HEK293 (cell line): Measurements from ENCODE around the gene TMEM184C.

Source experiments
- CTCF ChIA-PET: fragments of 350-600 bp; formaldehyde crosslinking; extraction: SDS; loops from one replicate; lab custom pipeline; 2021; ENCODE audit warnings: antibody characterized with exemption; lab: Yijun Ruan, JAX
- POLR2A ChIA-PET: fragments of 300-600 bp; formaldehyde crosslinking; extraction: SDS; loops from one replicate; lab custom pipeline; 2020; ENCODE audit warnings: antibody characterized with exemption, inconsistent platforms; lab: Yijun Ruan, JAX
- H3K27ac ChIP-seq: fragments of 200-500 bp; sonication (Bioruptor generic); 2 replicates; pipeline ENCODE4 v1.5.1; 2014; ENCODE audit warnings: low read depth, low read length, control low read depth, inconsistent platforms; ENCODE audit errors: extremely low read depth
- H3K36me3 ChIP-seq, 2 experiments: fragments of 200-500 bp in 1 of 2; sonication (Bioruptor generic) in 1 of 2; 1 replicate in 1 of 2; 2 replicates in 1 of 2; pipeline ENCODE4 v1.5.1; 2014 to 2017; ENCODE audit warnings: inconsistent platforms in 2 of 2, low read length in 2 of 2; ENCODE audit not compliant: control insufficient read depth in 2 of 2, insufficient read depth in 1 of 2
- H3K4me1 ChIP-seq: fragments of 200-500 bp; sonication (Bioruptor generic); 2 replicates; pipeline ENCODE4 v1.5.1; 2014; ENCODE audit warnings: mild to moderate bottlenecking, low read length, inconsistent platforms; ENCODE audit not compliant: control insufficient read depth, insufficient read depth
- H3K4me3 ChIP-seq: 2 replicates; pipeline ENCODE4 v1.5.1; 2011; ENCODE audit warnings: low read depth, mild to moderate bottlenecking, control low read depth, low read length, moderate library complexity
- H3K9me3 ChIP-seq: fragments of 200-500 bp; sonication (Bioruptor generic); 2 replicates; pipeline ENCODE4 v1.5.1; 2014; ENCODE audit warnings: low read depth, low read length, inconsistent platforms; ENCODE audit not compliant: control insufficient read depth, insufficient read depth
- HOXA7 ChIP-seq: sonication (generic); formaldehyde crosslinking; IDR thresholded peaks from 2 replicates; pipeline ENCODE4 v1.8.1; 2022; ENCODE audit warnings: missing genetic modification reagents, borderline replicate concordance
- HOXD13 ChIP-seq: sonication (generic); formaldehyde crosslinking; IDR thresholded peaks from 2 replicates; pipeline ENCODE4 v1.8.0; 2022; ENCODE audit warnings: missing genetic modification reagents, borderline replicate concordance
- KLF9 ChIP-seq: fragments of 450-650 bp; formaldehyde crosslinking; IDR thresholded peaks from 2 replicates; pipeline ENCODE4 v1.5.1; 2016; ENCODE audit warnings: missing biosample characterization, missing genetic modification characterization, low read depth
- ZFP69B ChIP-seq: fragments of 450-650 bp; formaldehyde crosslinking; IDR thresholded peaks from 2 replicates; pipeline ENCODE4 v1.5.1; 2016; ENCODE audit warnings: missing biosample characterization, missing genetic modification characterization
- ZNF140 ChIP-seq: fragments of 450-650 bp; formaldehyde crosslinking; IDR thresholded peaks from 2 replicates; pipeline ENCODE4 v1.5.1; 2016; ENCODE audit warnings: missing biosample characterization, missing genetic modification characterization
- ZNF157 ChIP-seq: fragments of 450-650 bp; formaldehyde crosslinking; IDR thresholded peaks from 2 replicates; pipeline ENCODE4 v1.5.1; 2016; ENCODE audit warnings: missing biosample characterization, missing genetic modification characterization
- ZNF174 ChIP-seq: fragments of 450-650 bp; formaldehyde crosslinking; IDR thresholded peaks from 2 replicates; pipeline ENCODE4 v1.5.0; 2017; ENCODE audit warnings: missing biosample characterization, mild to moderate bottlenecking, missing genetic modification characterization
- ZNF239 ChIP-seq: fragments of 450-650 bp; formaldehyde crosslinking; IDR thresholded peaks from 2 replicates; pipeline ENCODE4 v1.5.1; 2016; ENCODE audit warnings: missing biosample characterization, missing genetic modification characterization
- ZNF274 ChIP-seq, 2 experiments: fragments of 200-500 bp in 1 of 2; fragments of 450-650 bp in 1 of 2; sonication (Bioruptor generic) in 1 of 2; formaldehyde crosslinking in 1 of 2; IDR thresholded peaks; 2 replicates each; pipeline versions ENCODE4 v1.5.1 to v1.6.1; 2014 to 2016; ENCODE audit warnings: borderline replicate concordance in 1 of 2, inconsistent platforms in 1 of 2, low read length in 1 of 2, missing biosample characterization in 1 of 2, missing genetic modification characterization in 1 of 2
- ZNF292 ChIP-seq: fragments of 450-650 bp; formaldehyde crosslinking; IDR thresholded peaks from 2 replicates; pipeline ENCODE4 v1.5.1; 2016; ENCODE audit warnings: low read depth, missing biosample characterization, missing genetic modification characterization, borderline replicate concordance
- ZNF302 ChIP-seq: fragments of 450-650 bp; formaldehyde crosslinking; IDR thresholded peaks from 2 replicates; pipeline ENCODE4 v1.5.1; 2016; ENCODE audit warnings: missing biosample characterization, missing genetic modification characterization, low read depth
- ZNF37A ChIP-seq: fragments of 450-650 bp; IDR thresholded peaks from 2 replicates; pipeline ENCODE4 v1.5.1; 2018; ENCODE audit warnings: missing biosample characterization, missing genetic modification characterization
- ZNF404 ChIP-seq: fragments of 450-650 bp; formaldehyde crosslinking; IDR thresholded peaks from 2 replicates; pipeline ENCODE4 v1.5.1; 2017; ENCODE audit warnings: missing biosample characterization, missing genetic modification characterization
- ZNF416 ChIP-seq: fragments of 450-650 bp; formaldehyde crosslinking; IDR thresholded peaks from 2 replicates; pipeline ENCODE4 v1.5.1; 2016; ENCODE audit warnings: missing biosample characterization, missing genetic modification characterization
- ZNF426 ChIP-seq: fragments of 450-650 bp; formaldehyde crosslinking; IDR thresholded peaks from 2 replicates; pipeline ENCODE4 v1.5.1; 2017; ENCODE audit warnings: missing biosample characterization, missing genetic modification characterization, mild to moderate bottlenecking, inconsistent platforms, moderate library complexity
- ZNF548 ChIP-seq: fragments of 450-650 bp; formaldehyde crosslinking; IDR thresholded peaks from 2 replicates; pipeline ENCODE4 v1.5.1; 2016; ENCODE audit warnings: missing biosample characterization, missing genetic modification characterization
- ZNF561 ChIP-seq: fragments of 450-650 bp; IDR thresholded peaks from 2 replicates; pipeline ENCODE4 v1.5.1; 2018; ENCODE audit warnings: missing biosample characterization, missing genetic modification characterization, borderline replicate concordance
- ZNF621 ChIP-seq: fragments of 450-650 bp; formaldehyde crosslinking; IDR thresholded peaks from 2 replicates; pipeline ENCODE4 v1.5.1; 2017; ENCODE audit warnings: missing biosample characterization, missing genetic modification characterization
- ZNF660 ChIP-seq: fragments of 450-650 bp; IDR thresholded peaks from 2 replicates; pipeline ENCODE4 v1.5.1; 2018; ENCODE audit warnings: missing biosample characterization, mild to moderate bottlenecking, missing genetic modification characterization
- ZNF707 ChIP-seq: fragments of 450-650 bp; formaldehyde crosslinking; IDR thresholded peaks from 2 replicates; pipeline ENCODE4 v1.5.1; 2016; ENCODE audit warnings: missing biosample characterization, missing genetic modification characterization
- ZNF776 ChIP-seq: fragments of 450-650 bp; formaldehyde crosslinking; IDR thresholded peaks from 2 replicates; pipeline ENCODE4 v1.5.0; 2017; ENCODE audit warnings: missing biosample characterization, missing genetic modification characterization, borderline replicate concordance
- TF ChIP-seq, protein P1 (sequence below): fragments of 450-650 bp; IDR thresholded peaks from 2 replicates; pipeline ENCODE4 v1.5.1; 2018; ENCODE audit warnings: missing biosample characterization, mild to moderate bottlenecking, missing genetic modification characterization
- TF ChIP-seq, protein P2 (sequence below): fragments of 450-650 bp; formaldehyde crosslinking; IDR thresholded peaks from 2 replicates; pipeline ENCODE4 v1.5.1; 2016; ENCODE audit warnings: missing biosample characterization, missing genetic modification characterization
- TF ChIP-seq, protein P3 (sequence below): fragments of 450-650 bp; formaldehyde crosslinking; IDR thresholded peaks from 2 replicates; pipeline ENCODE4 v1.5.1; 2016; ENCODE audit warnings: missing biosample characterization, missing genetic modification characterization
- TF ChIP-seq, protein P4 (sequence below): fragments of 450-650 bp; formaldehyde crosslinking; IDR thresholded peaks from 2 replicates; pipeline ENCODE4 v1.5.1; 2016; ENCODE audit warnings: missing biosample characterization, missing genetic modification characterization, borderline replicate concordance
- TF ChIP-seq, protein P5 (sequence below): fragments of 450-650 bp; formaldehyde crosslinking; IDR thresholded peaks from 2 replicates; pipeline ENCODE4 v1.5.1; 2016; ENCODE audit warnings: missing biosample characterization, missing genetic modification characterization

TMEM184C gene

DNA sequence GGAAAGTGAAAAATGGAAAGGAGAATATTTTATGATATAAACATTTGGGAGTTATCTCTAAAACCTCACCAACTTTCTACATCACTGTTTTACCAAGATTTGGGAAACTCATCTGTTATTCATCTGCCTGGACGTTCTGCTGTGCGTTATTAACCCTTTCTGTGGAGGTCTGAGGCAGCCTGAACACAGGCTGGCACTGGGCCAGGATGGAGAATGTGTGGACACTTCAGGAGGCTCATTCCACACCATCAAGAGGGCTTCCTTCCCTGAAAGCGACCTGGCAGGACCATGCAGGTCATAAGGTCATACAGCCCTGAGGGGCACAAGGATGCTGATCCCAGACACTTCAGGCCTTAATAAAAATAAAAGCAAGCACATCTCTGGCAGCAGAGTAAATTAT, 31.2 kb upstream of the TMEM184C start:
- POLR2A ChIA-PET: no interaction called here
- no peak for TF ChIP-seq ZNF621 (tag by site-specific recombination)
- no peak for TF ChIP-seq ZNF660 (tag by site-specific recombination)
- no peak for TF ChIP-seq ZNF776
- TF ChIP-seq, protein P1, sequence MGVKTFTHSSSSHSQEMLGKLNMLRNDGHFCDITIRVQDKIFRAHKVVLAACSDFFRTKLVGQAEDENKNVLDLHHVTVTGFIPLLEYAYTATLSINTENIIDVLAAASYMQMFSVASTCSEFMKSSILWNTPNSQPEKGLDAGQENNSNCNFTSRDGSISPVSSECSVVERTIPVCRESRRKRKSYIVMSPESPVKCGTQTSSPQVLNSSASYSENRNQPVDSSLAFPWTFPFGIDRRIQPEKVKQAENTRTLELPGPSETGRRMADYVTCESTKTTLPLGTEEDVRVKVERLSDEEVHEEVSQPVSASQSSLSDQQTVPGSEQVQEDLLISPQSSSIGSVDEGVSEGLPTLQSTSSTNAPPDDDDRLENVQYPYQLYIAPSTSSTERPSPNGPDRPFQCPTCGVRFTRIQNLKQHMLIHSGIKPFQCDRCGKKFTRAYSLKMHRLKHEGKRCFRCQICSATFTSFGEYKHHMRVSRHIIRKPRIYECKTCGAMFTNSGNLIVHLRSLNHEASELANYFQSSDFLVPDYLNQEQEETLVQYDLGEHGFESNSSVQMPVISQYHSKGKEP (tag by site-specific recombination): no peak
- no peak for TF ChIP-seq ZNF239 (tag by site-specific recombination)
- no peak for TF ChIP-seq ZNF561 (tag by site-specific recombination)
- TF ChIP-seq, protein P2, sequence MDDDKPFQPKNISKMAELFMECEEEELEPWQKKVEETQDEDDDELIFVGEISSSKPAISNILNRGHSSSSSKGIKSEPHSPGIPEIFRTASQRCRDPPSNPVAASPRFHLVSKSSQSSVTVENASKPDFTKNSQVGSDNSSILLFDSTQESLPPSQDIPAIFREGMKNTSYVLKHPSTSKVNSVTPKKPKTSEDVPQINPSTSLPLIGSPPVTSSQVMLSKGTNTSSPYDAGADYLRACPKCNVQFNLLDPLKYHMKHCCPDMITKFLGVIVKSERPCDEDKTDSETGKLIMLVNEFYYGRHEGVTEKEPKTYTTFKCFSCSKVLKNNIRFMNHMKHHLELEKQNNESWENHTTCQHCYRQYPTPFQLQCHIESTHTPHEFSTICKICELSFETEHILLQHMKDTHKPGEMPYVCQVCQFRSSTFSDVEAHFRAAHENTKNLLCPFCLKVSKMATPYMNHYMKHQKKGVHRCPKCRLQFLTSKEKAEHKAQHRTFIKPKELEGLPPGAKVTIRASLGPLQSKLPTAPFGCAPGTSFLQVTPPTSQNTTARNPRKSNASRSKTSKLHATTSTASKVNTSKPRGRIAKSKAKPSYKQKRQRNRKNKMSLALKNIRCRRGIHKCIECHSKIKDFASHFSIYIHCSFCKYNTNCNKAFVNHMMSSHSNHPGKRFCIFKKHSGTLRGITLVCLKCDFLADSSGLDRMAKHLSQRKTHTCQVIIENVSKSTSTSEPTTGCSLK: no peak
- TF ChIP-seq ZNF707: no peak
- TF ChIP-seq, protein P3, sequence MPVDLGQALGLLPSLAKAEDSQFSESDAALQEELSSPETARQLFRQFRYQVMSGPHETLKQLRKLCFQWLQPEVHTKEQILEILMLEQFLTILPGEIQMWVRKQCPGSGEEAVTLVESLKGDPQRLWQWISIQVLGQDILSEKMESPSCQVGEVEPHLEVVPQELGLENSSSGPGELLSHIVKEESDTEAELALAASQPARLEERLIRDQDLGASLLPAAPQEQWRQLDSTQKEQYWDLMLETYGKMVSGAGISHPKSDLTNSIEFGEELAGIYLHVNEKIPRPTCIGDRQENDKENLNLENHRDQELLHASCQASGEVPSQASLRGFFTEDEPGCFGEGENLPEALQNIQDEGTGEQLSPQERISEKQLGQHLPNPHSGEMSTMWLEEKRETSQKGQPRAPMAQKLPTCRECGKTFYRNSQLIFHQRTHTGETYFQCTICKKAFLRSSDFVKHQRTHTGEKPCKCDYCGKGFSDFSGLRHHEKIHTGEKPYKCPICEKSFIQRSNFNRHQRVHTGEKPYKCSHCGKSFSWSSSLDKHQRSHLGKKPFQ (tag by site-specific recombination): no peak
- TF ChIP-seq ZNF37A (tag by site-specific recombination): no peak
- Histone ChIP-seq H3K36me3 (no peaks in the 10 kb centered on the region), H3K4me1 (no peaks in the 10 kb centered on the region), H3K4me3 (no peak overlapping the region), H3K27ac (no peak overlapping the region), H3K9me3 (no peaks in the 10 kb centered on the region)
- CTCF ChIA-PET: interaction anchor here (0.7 to 1.6 kb wide), 5 partner anchors 11 to 567 kb away, joined by 3 to 5 read pairs (median 3); no protein-coding TSS in a partner anchor

DNA sequence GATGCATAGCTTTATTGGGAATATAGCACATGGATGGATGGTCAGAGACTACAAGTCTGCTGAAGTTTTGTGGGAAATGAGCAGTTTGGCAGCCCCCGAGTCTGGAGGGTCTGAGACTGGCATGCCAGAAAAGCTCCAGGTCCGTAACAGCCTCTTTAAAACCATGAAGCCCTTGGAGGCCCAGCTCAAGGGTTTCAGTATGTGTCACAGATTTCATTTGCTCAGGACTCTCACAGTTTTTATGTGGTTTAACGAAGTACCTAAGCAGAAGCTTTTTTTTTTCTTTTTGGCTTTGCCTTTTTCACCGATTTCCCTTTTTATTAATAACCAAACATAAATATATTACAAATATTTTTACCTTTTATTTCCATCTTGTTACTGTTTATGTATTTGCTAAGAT, 30.6 kb upstream of the TMEM184C start:
- CTCF ChIA-PET: interaction anchor here (0.7 to 1.6 kb wide), 6 partner anchors 10 to 568 kb away, joined by 3 to 6 read pairs (median 4); no protein-coding TSS in a partner anchor
- no peaks in the 10 kb centered on the region for H3K36me3 ChIP-seq
- H3K27ac ChIP-seq: no peak overlapping the region
- POLR2A ChIA-PET: no interaction called here
- no peak for TF ChIP-seq ZNF174 (tag by site-specific recombination)
- TF ChIP-seq HOXA7: no peak
- TF ChIP-seq, protein P4, sequence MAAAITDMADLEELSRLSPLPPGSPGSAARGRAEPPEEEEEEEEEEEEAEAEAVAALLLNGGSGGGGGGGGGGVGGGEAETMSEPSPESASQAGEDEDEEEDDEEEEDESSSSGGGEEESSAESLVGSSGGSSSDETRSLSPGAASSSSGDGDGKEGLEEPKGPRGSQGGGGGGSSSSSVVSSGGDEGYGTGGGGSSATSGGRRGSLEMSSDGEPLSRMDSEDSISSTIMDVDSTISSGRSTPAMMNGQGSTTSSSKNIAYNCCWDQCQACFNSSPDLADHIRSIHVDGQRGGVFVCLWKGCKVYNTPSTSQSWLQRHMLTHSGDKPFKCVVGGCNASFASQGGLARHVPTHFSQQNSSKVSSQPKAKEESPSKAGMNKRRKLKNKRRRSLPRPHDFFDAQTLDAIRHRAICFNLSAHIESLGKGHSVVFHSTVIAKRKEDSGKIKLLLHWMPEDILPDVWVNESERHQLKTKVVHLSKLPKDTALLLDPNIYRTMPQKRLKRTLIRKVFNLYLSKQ: no peak
- no peak for TF ChIP-seq ZNF416 (tag by site-specific recombination)
- no peak for TF ChIP-seq ZFP69B (tag by site-specific recombination)
- no peak for TF ChIP-seq ZNF140
- TF ChIP-seq ZNF292 (tag by site-specific recombination): no peak
- TF ChIP-seq ZNF404 (tag by site-specific recombination): no peak
- TF ChIP-seq HOXD13: no peak
- TF ChIP-seq ZNF157 (tag by site-specific recombination): no peak
- no peak for TF ChIP-seq ZNF302 (tag by site-specific recombination)
- no peak for TF ChIP-seq KLF9 (tag by site-specific recombination)
- no peak for TF ChIP-seq ZNF776
- TF ChIP-seq ZNF561 (tag by site-specific recombination): no peak
- TF ChIP-seq, protein P5, sequence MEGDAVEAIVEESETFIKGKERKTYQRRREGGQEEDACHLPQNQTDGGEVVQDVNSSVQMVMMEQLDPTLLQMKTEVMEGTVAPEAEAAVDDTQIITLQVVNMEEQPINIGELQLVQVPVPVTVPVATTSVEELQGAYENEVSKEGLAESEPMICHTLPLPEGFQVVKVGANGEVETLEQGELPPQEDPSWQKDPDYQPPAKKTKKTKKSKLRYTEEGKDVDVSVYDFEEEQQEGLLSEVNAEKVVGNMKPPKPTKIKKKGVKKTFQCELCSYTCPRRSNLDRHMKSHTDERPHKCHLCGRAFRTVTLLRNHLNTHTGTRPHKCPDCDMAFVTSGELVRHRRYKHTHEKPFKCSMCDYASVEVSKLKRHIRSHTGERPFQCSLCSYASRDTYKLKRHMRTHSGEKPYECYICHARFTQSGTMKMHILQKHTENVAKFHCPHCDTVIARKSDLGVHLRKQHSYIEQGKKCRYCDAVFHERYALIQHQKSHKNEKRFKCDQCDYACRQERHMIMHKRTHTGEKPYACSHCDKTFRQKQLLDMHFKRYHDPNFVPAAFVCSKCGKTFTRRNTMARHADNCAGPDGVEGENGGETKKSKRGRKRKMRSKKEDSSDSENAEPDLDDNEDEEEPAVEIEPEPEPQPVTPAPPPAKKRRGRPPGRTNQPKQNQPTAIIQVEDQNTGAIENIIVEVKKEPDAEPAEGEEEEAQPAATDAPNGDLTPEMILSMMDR (tag by site-specific recombination): no peak
- no peak for TF ChIP-seq ZNF426 (tag by site-specific recombination)
- TF ChIP-seq ZNF274 (IDR thresholded peaks at IDR 0.05; ENCODE audit: low read length): no peak
- no peak for TF ChIP-seq ZNF274 (tag by site-specific recombination; IDR thresholded peaks at IDR 0.05; ENCODE audit: borderline replicate concordance)
- no peak for TF ChIP-seq ZNF548 (tag by site-specific recombination)
- TF ChIP-seq, all 188 proteins: peak for 0
- Histone ChIP-seq H3K9me3 (no peaks in the 10 kb centered on the region), H3K4me3 (no peak overlapping the region), H3K4me1 (no peaks in the 10 kb centered on the region)
